Activated CD4-positive, alpha-beta T cell treated with anti-CD3 and anti-CD28 coated beads for 24 hours (primary cell): ENCODE data around the gene TOMM20L.

Experiments
- DNase-seq, 2 donors: peaks; one replicate each; pipeline ENCODE4 v3.0.0-alpha.2; 2020; ENCODE audit warnings: low read depth in 2 of 2

The TOMM20L gene

DNA sequence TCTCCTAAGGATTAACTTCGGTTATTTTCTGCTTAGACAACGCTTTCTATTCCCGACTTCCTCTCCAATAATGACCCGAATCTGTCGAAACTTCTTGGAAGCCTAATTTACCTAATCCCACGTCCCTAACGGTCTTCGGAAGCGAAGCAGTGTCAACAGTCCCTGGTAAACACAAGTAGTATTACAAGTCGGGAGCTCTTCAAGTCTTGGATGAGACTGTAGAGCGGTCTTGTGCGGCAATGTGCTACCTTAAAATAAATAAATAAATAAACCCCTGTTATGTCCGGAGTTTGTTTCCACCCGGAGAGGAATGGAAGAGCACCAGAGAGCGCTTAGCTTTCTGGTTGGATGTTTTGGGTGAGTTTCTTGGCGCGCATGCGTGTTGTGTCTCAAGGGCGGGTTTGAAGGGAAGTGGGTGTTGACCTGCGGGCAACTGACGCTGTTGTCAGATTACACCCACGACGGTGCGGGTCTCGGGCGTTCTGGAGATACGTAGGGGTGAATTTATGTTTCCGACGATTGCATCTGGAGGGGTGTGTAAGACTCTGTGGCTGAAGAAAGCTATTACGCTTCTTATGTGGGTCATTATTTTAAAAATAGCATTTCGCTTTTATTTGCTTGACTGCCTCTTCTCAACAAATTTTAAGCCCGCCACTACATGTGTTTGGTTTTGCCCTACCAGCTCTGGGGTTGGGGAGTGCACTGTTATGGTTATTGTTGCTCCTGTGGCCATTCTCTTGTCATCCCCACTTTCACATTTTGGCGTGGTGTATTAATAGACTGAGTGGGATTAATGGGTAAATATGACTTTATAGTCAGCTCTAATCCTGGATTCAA, 31.8 kb downstream of the TOMM20L start, which contains the start of the genes KIAA0586 and TIMM9:
TSS of gene KIAA0586 (plus strand) at position 439 of the 837 bp plus-strand sequence. CDS start 546 bp downstream, outside the sequence.
TSS of gene TIMM9 (minus strand) at position 251 of the 837 bp plus-strand sequence. CDS start 15,586 bp downstream, outside the sequence.
- peak; percentile 90 for DNase-seq

DNA sequence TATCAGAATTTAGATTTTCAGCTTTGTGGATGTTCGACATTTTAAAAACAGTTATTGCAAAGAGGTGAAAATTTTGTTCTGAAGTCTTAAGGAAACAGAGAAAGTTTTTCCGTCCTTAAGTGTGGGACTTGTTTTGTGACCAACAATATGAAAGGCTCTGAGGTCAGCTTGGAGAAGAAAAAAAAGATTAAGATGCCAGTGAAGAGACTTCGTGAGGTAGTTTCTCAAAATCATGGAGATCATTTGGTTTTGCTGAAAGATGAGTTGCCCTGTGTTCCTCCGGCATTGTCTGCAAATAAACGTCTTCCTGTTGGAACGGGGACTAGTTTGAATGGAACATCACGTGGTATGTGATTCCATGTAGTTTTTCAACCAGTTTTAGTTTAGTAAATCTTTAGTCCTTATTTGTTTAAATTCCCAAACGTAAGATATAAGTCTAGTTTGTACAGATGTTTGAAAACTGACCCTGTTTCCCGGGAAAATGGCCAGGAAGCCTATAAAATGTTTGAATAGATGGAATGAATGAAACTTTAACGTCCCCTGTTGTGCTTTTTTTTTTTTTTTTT, 32.5 kb downstream of the TOMM20L start:
- no peak for DNase-seq

DNA sequence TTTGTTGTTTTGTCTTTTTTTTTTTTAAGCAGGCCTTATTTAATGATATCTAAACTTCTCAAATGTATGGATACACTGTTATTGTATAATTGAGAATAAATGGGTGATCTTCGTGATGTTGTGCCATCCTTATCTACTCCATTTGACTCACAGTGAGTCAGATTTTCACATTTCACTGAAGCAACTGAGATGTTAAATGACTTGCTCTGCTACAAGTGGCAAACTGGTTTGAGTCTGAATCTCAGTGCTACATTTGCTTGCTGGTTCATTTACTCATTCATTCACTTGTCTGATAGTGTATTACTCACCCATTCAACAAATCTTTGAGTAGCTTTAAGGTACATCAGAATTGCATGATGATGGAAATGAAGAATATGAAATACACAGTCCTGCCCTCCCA, 34.4 kb downstream of the TOMM20L start:
- DNase-seq, result no peak

DNA sequence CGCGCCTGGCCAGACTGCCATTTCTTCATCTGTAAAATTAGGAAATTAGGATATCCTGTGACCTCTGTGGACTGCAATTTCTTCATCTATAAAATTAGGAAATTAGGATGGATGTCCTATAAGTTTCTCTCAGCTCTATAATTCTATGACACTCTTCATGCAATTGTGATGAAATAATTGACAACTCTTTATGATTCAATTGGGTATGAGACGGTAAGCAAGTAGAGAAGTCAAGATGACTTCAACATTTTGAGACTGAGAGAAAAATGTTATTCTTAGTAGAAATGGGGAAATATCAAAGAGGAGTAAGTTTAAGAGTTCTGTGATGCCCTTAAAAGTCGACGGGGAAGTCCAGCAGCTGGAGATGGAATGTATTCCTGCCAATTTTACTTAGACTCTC, 43.7 kb downstream of the TOMM20L start:
- DNase-seq, result no peak

DNA sequence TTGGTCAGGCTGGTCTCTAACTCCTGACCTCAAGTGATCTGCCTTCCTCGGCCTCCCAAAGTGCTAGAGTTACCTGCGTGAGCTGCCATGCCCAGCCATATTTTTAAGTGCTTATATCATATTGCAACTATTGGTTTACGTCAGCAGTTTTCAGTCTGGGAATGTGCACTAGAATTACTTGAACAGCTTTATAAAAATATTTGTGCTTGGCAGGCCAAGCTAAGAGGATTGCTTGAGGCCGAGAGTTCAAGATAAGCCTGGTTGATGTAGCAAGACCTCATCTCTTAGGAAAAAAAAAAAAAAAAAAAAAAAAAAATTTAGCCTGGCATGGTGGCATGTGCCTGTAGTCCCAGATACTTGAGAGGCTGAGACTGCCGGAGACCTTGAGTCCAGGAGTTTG, 48.9 kb downstream of the TOMM20L start:
- no peak for DNase-seq

DNA sequence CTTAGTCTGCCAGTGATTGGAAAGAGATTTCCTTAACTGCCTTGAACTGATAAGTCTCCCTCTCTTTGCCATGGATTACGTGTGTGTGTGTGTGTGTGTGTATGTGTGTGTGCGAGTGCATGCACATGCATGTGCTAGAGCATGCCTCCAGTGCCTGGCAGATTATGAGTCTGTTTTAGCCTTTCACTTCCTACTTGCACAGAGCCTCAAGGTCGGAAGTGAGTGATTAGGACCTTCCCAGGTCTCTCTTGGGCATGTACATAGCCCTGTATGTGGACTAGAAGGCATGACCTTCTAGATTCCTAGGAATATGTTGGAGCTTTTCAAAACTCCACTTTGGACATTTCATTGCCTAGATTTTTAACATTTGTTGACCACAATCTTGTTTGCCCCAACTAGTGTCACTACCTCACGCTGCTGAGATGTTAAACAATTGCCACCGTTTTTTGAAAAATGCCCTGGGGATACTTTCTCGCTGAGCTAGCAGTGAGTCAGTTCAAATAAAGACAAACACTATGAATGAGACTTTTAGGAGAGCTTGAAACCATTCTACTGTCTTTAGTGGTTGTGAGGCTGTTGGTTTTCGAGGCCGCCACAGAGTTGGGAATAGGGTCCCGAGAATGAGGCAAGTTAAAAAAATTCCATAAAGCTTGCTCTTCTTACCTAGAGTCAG, 60.0 kb downstream of the TOMM20L start:
- DNase-seq, result no peak
